Activated T-cell treated with anti-CD3 and anti-CD28 coated beads for 24 hours (primary cell): Measurements from ENCODE around the gene CA5B.
"Not testable (repeated sequence)": the region's sequence is repeated elsewhere in the genome, so short reads cannot be mapped to it uniquely, and the experiment has no call there.

Experiments used
- DNase-seq: peaks from one replicate; pipeline ENCODE4 v3.0.0-alpha.2; 2020; ENCODE audit warnings: low read depth

The CA5B gene

DNA sequence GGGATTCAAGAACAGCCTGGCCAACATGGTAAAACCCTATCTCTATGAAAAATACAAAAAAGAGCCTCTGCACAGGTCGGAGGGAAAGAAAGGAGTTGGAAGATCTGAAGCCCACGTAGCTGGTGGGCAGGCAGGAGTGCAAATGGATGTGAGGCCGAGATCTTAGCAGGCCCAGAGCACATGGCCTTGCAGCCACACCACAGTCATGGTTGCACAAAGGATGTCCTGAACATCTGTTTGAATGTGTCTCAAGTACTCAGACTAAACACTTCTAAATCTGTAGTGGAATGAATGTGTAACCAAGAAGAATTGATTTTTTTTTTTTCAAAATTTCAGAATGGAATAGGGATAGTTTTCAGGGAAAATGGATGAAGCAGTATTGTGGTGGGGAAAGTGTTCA lies 10.8 kb downstream of the CA5B start:
- no peak for DNase-seq

DNA sequence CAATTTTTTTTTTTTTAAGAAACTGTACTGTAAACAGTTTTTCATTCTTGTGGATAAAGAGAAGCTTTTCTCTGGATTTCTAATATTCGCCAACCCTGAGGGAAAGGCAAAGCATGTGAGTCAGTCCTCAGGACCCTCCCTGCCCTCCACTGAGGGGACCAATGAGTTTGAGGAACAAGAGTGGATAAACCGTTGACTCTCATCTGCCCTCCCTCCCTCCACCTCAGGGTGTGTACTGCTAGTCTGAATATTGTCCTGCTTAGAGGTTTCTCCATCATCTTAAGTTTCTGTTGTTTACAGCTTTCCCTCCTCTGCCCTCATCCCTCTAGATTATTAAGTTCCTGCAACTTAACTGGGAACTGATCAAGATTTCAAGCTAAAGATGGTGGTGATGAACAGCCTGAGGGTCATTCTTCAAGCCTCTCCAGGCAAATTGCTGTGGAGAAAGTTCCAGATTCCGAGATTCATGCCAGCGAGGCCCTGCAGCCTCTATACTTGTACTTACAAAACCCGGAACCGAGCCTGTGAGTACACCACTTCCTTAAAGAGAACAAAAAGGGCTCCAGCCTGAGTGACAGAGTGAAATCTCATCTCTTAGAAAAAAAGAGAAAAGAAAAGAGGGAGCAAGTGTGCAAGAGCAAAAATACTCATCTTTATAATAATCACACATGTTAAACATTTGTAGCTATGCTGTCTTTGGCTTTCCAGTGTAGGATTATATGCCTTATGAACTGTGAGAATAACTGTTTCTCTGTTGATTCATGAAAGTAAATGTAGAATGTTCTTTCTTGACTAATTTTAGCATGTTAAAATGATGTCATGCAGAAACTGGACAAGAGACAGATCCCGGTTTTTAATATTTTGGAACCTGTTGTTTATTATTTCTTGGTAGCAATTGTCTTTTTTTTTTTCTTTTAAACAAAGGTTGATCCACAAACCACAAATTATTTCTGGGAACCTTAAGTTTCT lies 11.9 kb downstream of the CA5B start:
- DNase-seq: no peak

DNA sequence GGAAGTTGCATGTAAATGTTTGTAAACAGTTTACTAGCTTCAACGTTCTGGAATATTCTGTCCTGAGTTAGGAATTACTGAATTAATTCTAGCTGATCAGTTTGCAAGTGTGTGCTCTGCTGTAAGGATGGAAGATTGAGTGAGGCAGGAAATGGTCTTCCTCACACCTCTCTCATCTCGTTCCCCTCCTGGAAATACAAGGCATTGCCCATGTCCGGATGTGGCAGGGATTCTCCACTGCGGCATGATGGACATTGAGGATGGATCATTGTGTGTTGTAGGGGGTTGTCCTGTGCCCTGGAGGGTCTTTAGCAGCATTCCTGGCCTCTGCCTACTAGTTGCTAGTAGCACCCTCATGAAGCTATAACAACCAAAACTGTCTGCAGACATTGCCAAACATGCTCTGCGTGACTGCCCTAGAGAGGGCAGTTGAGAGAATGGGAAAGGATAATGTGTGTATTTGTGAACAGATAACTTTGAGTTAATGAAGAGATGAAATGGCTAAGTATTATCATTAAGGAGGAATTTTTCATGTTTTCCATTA lies 12.6 kb downstream of the CA5B start:
- no peak for DNase-seq

DNA sequence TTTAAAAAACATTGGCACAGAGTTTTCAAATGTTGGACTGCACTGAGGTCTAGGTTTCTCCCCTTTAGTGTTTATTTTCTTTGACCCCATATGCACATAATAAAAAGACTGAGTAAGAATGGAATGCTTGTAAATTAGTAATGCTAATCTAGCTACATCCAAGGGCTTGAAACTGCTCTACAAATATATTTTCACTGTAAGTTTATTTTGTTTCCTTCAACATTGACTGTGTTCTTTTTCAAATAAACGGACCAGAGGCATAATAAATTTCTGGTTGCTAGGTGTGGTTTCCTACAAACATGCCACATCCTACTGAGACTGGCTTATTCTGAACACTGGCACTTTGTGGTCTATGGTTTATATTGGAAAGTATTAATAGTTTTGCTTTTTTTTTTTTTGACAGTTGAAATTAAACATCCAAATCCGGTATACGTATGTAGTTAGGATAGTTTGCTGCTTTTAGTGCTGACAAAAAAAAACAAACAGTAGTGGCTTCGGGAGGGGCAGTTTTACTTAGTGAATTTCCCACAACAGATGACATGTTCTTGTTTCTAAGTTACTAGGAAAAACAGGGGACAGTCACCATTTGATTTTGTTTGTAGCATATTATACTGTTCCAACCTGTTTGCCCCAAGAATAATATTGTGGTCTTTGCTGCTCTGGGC lies 13.2 kb downstream of the CA5B start:
- DNase-seq: no peak

DNA sequence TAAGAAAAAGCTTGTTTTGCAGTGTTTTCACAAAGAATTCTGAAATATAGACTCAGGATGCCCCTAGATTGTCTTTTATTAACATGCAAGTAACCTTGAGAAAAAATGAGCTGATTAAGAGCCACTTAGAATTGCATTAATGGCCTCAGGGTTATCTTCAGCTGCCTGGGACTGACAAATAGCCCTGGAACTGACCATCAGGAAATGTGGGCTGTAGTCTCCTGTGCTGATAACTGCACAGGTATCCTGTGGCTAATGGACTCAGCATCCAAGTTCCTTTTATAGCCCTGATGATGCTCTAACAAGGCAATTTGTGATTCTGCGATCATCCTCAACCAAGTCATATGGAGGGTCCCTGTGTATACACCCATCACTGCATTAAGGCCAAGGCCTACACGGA lies 17.0 kb downstream of the CA5B start:
- no peak for DNase-seq

DNA sequence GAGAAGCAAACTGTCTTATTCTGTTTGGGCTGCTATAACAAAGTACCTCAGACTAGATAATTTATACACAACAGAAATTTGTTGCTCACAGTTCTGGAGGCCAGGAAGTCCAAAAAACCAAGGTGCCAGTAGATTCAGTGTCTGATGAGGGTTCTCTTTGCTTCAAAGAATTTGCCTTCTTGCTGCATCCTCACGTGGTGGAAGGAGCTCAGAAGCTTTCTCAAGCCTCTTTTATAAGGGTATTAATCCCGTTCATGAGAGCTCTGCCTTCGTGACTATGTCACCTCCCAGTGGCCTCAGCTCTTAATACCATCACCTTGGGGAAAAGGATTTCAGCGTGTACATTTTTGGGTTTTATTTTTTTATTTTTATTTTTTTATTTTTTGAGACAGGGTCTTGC lies 20.1 kb downstream of the CA5B start:
- DNase-seq: no peak

DNA sequence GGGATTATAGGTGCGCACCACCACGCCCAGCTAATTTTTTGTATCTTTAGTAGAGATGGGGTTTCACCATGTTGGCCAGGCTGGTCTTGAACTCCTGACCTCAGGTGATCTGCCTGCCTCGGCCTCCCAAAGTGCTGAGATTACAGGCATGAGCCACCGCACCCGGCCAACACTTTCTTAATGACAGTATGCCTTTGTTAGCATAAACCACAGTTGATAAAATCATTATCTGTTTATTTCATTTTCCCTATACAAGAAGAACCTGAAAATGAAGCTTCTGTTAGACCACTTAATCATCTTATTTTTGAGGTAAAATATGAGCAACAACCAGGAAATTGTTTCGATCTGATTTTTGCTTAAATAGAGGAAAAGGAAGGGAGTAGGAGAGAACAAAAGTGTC lies 21.8 kb downstream of the CA5B start:
- DNase-seq: not testable (repeated sequence)

DNA sequence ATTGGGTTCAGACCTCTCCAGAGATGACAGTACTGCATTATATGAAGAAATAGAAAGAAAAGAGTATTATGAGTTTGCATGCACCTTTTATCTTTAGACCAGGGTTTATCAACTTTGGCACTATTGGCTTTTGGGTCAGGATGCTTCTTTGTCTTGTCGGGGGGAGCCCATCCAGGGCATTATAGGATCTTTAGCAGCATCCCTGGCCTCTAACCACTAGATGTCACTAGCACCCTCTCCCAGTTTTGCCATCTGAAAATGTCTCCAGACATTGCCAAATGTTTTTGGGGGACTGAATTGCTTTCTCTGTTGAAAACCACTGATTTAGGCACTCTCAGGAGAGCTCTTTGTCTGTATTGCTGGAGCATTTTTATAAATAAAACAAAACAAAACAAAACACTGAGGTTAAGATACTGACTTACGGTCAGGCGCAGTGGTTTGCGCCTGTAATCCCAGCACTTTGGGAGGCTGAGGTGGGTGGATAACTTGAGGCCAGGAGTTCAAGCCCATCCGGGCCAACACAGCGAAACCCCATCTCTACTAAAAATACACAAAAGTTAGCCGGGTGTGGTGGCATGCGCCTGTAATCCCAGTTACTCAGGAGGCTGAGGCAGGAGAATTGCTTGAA lies 23.6 kb downstream of the CA5B start:
- DNase-seq: no peak

DNA sequence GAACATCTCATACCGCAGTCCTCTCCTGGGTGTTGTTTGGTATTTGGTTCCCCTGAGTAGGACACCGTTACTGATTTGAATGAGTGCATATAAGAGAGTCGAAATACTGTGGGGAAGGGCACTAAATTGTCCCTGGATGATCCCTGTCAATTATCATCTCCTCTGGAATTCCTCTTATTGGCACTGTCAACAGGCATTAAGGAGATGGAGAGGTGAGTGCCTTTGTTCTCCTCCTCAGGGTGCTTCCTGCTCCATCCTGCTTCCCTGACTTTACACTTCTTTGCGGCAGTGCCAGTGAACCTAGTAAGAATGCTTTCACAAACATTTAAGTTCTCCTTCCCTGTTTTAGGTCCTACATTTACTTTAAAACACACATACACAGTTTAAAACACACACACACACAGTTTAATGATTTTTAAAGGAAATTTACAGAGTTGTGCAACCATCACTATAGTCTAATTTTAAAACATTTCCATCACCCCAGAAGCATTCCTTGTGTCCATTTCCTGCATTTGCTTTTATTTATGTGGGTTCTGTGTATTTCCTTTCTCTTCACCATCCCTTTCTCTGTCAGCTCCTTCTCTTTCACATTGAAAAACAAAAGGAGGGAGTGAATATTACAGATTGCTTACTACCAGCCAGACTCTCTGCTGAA lies 31.4 kb downstream of the CA5B start:
- DNase-seq: no peak

DNA sequence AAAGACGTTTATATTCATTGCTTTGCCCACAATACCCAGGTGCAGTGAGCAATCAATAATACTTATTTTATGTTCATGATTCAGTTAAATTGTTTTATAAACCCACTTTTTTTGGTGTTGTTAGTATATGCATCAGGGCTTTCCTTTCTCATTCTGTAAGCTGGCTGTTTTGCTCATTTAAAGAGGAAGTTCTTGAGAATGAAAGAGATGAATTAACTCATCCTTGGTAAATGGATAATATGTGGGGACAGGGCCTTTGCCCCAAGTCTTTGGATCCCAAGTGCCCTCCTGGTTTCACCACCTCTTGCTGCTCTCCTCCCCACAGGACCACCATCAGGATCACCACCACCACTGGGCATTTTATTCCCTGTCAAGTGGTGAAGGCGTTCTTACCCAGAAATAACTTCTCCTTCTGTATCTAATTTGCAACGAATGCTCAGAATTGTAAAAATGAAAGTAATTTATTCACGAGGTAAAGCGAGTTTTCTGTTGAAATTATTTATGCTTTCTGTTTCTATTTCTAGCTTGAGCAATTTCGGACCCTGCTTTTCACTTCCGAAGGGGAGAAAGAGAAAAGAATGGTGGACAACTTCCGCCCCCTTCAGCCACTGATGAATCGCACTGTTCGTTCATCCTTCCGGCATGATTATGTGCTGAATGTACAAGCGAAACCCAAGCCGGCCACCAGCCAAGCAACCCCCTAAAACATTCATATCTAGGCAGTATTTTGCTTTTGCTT lies 44.1 kb downstream of the CA5B start:
- no peak for DNase-seq

DNA sequence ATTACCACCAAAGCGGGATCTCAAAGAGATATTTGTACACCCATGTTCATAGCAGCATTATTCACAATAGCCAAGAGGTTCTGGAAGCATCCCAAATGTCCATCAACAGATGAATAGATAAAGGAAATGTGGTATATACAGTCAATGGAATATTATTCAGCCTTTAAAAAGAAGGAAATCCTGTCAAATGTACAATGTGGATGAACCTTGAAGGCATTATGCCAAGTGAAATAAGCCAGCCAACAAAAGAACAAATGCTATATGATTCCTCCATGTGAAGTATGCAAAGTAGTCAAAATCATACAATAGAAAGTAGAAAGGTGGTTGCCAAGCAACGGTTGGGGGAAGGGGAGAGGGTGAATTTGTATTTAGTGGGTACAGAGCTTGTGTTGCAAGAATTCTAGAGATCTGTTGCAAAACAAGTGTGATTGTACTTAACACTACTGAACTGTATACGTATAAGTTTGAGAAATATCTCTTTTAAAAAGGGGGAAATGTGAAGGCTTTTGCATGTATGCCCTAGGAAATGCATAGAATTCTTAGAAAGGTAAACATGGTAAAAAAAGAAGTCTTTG lies 47.2 kb downstream of the CA5B start:
- DNase-seq: no peak

DNA sequence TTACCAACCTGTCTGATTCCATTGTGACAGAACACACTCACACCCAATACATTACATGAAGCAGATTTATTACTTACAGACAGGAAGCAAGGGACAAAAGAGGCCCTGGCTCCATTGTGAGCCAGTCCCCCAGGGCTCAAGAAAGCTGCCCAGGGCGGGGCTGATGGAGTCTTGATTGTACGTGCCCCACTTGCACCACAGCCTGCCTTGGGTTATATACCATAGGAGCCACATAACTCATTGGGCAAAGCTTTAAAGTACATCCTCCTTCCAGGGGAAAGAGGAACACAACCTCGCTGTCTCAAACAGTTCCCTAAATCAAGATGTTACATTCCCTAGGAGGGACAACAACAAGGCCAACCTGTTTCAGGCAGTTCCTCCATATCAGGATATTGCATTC lies 48.8 kb downstream of the CA5B start:
- DNase-seq: no peak

DNA sequence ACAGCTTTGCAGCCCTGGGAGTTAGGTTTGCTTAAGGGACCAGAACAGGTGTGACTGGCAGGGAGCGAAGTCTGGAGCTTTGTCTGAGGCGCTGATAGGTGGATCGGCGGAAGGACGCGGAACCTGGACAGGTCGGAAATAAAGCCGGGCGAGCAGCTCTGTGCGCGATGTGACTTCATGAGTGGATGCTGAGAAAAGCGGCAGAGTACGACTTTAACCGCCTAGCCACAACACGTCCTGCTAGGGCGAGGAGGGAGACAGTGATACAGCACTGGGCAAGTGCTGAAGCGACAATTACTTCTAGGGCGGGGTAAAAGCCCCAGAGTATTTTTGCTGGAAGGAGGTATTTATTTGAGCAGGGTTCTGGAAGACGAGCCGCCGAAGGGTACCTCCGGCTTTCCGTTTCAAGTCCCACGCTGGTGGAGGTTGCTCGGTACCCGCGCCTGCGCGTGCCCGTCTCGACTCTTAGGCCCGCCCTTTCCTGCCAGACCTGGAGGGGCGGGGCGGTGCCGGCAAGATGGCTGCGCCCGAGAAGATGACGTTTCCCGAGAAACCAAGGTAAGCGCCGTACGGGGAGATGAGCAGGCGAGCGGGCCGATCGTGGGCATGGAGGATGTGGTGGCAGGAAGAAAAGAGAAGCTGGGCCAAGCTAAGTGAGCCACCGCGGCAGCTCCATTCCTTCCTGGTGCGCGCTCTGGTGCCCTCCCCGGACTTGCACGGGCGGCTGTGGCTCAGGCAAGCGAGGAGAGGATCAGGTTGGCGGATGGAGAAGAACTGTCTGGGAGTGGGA lies 52.1 kb downstream of the CA5B start, which contains the start of gene ZRSR2:
Gene ZRSR2 (plus strand): TSS at position 506 of the 790 bp plus-strand sequence. CDS start 12 bp downstream, at position 518.
- peak; percentile 79 for DNase-seq

DNA sequence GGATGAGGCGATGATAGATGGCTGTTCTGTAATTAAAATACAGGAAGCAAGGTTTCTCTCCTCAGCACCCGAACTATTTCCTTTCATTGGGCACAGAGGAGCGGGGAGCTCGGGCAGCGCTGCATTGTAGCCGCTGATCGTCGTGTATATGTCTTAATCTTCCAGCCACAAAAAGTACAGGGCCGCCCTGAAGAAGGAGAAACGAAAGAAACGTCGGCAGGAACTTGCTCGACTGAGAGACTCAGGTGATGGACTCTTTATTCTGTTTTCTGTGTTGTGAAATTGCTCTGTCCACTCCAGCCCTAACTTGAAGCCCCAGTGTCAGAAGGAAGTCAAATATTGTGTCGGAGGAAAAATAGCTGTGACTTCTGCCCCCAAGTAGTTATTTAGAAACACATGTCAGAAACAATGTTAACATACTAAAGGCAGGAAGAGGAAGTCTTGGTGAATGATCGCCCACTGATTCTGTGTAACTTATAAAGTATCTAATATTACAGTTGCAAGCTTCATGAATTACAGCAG lies 52.8 kb downstream of the CA5B start:
- DNase-seq: no peak

DNA sequence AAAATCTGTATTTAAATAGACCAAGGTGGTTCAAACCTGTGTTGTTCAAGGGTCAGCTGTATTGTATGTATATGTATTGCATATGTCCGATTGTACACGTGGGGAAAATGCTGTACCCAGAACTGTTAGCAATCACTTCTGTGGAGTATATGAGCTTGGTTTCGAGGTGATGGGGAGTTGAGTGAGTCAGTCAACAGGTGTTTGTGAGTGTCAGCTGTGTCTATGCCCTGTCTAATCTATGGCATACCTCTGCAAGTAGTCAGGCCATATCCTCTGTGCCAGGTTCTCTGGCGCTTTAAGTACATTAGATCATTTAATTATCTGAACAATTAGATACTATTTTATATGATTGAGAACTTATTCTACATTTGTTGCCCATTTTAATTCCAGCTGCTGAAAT lies 59.6 kb downstream of the CA5B start:
- DNase-seq: no peak

DNA sequence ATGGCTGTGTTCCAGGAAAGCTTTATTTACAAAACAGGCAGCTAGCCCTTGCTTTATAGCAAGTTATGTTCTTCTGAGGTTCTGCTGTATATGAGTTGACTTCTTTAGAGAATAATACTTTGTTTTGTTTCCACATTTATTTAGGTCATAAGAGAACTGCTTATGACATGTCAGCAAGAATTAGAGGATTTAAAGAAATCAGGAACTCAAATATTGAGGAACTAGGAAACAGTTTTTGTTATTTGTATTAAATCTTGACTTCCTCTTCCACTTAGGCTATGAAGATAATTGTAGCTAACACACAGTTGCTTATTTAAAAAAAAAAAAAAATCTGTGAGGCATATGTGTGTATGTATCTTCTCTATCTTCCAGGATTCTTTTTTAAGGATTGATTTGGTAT lies 66.5 kb downstream of the CA5B start:
- no peak for DNase-seq

DNA sequence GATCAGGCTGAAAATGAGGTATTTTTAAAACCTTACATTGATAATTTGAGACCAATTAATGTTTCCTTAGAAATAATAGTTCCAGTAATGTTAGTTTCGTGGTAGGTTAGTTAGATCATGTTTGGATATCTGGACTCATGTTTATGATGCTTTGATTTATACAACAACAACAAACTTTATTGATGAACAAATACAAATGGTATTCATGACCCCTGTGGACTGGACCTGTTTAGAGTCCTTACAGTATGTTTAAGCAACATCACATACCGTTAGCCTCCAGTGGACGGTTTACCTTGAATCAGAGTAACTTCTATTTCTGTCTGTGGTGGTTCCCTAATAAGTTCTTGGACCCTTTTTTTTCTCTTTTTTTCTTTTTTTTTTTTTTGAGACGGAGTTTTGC lies 70.2 kb downstream of the CA5B start:
- no peak for DNase-seq

DNA sequence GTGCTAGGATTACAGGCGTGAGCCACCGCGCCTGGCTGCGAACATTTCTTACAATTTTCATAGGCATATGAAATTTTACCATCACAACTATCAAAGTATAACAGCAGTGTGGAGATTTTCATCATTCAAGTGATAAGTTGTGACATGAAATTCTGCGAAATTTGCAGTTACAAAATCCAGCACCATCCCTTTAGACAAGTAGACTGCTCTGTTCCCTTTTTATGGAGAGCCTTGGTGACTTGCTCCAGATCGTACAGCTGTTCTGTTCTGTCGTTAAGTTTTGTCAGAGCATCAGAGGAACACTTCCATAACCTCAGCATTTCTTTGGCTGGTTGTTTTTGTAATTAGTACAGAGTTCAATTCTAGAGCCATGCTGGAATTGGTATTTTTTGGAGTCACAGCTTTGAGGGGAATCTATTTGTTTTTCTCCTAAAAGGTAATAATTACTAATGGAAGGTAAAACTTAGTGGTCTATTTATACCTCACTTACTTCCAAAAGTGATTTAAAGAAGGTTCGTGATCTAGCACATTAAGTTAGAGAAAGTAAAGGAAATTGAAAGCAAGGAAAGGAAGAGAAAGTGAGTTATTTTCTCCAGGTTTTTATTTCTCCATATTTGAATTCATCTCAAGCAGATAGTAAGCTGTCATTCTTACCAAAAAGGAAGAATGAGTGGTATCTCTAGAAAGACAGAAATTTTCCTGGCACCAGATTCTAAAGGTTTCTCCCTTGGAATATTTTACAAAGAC lies 74.3 kb downstream of the CA5B start:
- DNase-seq: no peak

DNA sequence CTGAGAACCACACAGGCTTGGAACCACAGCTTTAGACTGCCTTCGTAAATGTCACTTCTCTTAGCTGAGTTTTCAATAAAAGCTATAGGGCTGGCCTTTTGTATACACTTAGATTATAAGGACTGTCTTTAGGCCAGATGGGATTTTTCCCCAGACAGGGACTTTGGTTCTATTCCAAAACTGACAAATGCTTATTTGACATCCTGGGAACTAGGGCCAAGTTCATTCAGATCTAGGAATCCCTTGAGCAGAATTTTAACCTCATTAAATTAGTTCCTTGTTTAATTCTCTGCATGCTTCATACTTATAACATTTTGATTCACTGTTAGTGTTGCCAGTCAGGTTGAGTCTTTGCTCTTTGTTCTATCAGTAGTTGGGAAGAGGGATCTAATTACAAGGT lies 75.3 kb downstream of the CA5B start:
- DNase-seq: no peak
